Lung microvascular endothelial cell (primary cell): Measurements from ENCODE around the gene ARPC1B. TPM values are rescaled to one million over a fixed set of nuclear protein-coding genes. Genes with fewer than 3 reads are reported as not detected.
"Not testable (repeated sequence)": the region's sequence is repeated elsewhere in the genome, so short reads cannot be mapped to it uniquely, and the experiment has no call there.

Experiments used
- DNase-seq, 2 donors: peaks; one replicate each; pipeline versions ENCODE4 v3.0.0 to v3.0.0-alpha.2; 2010; ENCODE audit warnings: low read depth in 2 of 2
- total RNA-seq: library from RNA; depleted of rRNA; stranded (reverse); fragments of >200 nt; gene quantifications from 2 replicates; pipeline ENCODE4 v1.2.1, GENCODE V29; 2014

ARPC1B gene
- 275 and 340 TPM in 2 replicates for total RNA-seq

DNA sequence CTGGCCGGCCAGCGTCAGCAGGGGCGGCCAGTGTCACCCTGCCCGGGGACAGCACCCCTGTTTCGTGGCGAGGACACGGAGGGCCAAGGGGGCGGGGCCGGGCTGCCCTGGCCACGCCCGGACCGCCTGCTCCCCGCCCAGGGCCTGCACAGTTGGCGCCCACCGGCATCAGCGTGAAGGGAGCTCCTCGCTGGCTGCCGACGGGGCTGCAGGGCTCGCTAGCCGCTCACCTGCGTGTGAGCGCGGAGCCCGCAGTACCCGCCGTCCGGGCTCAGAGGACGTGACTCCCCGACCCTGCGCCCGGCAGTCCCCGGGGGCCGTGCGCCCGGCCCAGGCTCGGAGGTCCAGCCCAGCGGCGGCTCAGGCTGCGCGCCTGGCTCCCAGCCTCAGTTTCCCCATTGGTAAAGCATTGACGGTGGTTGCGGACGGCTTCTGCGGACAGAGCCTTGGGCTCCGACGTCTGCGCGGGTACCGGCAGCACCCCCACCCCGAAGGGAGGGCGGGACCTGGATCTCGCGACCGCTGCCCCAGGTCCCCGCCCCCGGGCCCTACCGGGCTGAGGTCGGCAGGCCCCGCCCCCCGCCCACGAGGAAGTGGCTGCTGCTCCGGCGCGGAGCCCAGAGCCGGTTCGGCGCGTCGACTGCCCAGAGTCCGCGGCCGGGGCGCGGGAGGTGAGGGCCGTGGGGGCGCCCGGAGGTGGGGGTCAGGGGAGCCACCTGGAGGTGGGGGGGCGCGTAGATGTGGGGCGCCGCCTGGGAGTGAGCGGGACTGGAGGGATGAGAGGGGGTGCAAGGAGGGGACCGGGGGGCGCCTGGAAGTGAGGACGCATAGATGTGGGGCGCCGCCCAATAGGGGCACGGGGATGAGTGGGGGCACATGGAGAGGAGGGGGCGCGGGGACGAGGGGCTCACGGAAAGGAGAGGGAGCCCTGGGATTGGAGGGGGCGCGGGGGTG lies at the start of gene ARPC1B:
ARPC1B (plus strand) TSS at position 620 of the 954 bp plus-strand sequence. CDS start 10,985 bp downstream, outside the sequence.
- peak; percentile 77 to 79 for DNase-seq

DNA sequence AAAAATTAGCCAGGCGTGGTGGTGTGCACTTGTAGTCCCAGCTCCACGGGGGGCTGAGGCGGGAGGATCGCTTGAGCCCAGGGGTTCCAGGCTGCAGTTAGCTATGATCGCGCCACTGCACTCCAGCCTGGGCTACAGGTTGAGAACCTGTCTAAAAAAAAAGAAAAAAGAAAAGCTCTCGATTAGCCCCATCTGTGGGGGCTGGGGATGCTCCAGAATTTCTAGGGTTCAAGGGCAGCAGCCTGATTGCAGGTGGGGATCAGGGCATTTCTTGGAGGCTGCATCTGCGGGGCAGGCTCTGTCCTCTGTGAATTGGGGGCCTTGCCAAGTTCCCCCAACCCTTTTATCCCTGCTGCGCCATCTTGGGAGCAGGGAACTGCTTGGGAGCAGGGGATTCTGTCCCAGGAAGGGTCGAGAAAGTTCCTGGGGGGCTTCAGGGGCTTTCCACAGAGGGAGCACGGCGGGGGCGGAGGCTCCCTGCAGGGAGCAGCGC lies 49.5 kb upstream of the ARPC1B start:
- no peak for DNase-seq

DNA sequence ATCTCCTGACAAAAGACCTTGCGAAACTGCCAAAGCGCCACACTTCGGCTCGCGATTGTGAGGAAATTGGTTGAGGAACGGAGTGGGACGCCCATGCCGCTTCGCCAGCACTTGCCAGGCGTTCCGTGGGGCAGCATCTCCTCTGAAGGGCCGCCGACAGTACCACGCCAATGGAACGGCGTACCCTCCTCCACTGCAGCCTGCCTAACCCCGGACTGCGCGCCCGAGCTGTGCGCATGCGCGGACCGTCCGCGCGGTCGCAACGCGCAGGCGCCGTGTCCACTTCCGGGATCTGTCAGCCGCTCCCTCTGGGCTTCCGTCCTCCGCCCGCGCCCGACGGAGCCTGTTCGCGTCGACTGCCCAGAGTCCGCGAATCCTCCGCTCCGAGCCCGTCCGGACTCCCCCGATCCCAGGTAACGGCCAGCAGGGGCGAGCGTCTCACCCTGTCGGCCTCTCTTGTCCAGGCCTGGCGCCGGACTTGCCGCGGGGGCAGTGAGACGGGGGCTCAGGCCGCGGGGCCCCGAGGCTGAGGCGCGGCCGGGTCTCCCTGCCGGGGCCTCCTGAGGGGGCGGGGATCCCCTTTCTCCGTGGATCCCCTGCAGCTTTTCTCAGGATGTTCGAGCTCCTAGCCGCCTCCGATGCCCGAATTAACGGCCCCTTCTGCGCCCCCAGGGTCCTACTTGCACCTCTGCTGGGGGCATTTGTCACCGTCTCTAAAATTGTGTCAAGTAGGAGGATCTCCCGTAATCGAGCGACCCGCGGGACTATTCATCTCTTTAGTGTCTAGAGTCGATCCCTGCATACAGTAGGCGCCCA lies 48.7 kb upstream of the ARPC1B start, which contains the start of gene ARPC1A:
ARPC1A (plus strand) TSS at position 307 of the 816 bp plus-strand sequence. CDS start 7,456 bp downstream, outside the sequence.
- peak; percentile 96 to 97 for DNase-seq

DNA sequence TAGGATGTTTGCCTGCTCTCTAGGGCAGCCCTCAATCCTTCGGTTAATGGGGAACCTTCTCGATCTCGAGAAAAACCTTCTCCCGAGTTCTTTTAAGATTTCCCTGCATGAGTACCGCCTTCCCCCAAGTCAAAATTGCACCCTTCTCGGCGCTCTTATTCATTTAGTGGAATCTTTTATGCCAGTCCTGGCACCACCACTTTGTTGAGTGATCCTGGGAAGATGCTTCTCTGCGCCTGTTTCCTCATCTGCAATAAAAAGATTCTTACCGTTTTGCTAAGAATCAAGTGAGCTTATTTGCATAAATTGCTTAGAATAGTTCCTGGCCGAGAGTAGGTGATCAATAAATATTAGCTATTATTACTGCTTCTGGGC lies 48.1 kb upstream of the ARPC1B start:
- DNase-seq, result peak in 1 of 2 donors; percentile 5

DNA sequence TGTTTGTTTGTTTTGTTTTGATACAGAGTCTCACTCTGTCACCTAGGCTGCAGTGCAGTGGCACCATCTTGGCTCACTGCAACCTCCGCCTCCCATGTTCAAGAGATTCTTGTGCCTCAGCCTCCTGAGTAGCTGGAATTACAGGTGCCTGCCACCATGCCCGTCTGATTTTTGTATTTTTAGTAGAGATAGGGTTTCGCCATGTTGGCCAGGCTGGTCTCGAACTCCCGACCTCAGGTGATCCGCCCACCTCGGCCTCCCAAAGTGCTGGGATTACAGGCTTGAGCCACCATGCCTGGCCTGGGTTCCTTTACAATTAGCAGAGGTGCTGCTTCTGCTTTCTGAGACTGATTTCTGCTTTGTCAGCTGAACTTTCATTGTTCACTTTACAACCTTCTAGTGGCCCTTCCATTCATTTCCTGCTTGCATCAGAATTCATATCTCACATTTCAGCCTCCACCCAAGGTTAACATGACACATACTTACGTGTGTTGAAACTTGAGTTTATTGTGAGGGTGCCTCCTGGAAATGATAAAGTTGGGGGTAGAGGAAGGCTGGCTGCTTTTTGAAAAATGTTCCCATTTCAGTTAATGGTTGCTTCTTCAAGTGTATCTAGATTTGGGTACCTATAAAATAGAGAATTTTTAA lies 44.1 kb upstream of the ARPC1B start:
- peak; percentile 64 to 87 for DNase-seq

DNA sequence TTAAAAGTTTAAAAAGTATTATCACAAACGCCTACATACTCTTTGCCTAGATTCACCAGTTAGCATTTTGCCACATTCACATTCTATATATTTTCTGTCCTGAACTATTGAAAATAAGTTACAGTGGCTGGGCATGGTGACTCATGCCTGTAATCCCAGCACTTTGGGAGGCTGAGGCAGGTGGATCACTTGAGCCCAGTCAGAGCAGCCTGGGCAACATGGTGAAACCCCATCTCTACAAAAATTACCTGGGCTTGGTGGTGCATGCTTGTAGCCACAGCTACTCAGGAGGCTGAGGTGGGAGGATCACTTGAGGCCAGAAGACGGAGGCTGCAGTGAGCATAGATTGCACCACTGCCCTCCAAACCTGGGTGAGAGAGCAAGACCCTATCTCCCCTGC lies 43.5 kb upstream of the ARPC1B start:
- no peak for DNase-seq

DNA sequence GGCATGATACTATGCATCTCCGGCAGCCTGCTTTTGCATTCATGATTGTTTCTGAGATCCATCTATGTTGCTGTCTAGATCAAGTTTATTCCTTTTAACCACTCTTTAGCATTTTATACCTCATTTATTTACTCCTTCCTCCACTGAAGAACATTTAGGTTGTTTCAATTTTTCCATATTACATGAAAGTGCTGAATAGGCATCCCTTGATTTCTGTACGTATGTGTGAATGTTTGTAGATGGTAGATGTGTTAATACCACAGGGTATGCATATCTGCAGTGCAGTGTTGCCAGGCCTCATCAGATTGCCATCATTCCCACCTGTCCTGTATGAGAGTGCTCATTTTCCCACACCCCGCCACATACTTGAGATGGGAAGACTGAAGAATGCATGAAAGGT lies 34.9 kb upstream of the ARPC1B start:
- DNase-seq, result no peak

DNA sequence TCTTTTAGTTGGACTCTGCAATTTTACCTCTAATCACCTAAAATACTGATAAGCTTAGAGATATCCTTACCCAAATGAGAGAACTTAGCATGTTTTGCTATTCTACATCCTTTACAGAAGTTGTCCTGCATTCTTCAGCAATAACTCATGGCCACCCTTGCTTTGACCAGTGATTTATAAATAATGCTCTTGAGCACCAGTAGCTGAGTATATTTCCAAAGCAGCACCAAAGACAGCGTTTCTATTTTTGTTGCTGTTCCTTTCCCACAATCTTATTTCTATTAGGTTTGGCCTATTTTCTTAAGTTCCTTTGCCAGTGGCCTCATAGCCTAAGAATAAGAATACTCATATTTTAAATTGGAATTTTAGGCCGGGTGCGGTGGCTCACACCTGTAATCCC lies 33.9 kb upstream of the ARPC1B start:
- no peak for DNase-seq

DNA sequence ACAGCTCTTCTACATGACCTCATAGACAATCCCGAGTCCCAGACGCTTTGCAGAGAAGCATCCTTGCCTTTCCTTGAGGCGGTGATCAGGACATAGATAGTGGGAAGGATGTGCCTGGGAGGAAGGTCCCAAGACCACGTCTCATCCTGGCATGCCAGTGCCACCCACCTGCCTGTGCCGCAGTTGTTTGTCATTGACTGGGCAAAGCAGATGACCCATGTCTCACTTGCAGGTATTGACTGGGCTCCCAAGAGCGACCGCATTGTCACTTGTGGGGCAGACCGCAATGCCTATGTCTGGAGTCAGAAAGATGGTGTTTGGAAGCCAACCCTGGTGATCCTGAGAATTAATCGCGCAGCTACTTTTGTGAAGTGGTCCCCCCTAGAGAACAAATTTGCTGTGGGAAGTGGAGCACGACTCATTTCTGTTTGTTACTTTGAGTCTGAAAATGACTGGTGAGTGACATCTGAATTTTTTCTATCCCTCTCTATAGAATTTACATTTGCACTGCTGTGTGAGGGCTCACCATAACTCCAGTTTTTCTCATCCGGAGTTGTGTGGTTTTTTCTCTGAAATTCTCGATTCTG lies 30.4 kb upstream of the ARPC1B start:
- no peak for DNase-seq

DNA sequence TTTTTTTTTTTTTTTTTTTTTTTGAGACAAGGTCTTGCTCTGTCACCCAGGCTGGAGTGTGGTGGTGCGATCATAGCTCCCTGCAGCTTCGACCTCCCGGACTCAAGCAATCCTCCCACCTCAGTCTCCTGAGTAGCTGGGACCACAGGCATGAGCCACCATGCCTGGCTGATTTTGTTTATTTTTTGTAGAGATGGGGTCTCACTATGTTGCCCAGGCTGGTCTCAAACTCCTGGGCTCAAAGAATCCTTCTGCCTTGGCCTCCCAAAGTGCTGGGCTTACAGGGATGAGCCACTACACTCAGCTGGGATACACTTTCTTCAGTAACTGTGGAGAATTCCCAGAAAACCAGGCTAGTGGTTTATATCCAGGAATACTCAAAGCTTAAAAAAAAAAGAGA lies 23.9 kb upstream of the ARPC1B start:
- not testable (repeated sequence) for DNase-seq

DNA sequence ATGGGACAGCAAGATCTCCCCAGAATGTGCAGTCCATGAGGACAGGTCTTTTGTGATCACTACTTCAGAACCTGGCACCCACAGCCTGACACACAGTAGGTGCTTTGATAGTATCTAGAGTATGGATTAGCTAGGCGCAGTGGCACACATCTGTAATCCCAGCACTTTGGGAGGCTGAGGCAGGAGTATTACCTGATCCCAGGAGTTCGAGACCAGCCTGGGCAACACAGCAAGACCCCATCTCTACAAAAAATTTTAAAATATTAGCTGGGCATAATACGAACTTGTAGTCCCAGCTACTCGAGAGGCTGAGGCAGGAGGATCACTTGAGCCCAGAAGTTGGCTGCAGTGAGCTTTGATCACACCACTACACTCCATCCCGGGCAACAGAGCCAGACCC lies 22.3 kb upstream of the ARPC1B start:
- DNase-seq, result no peak

DNA sequence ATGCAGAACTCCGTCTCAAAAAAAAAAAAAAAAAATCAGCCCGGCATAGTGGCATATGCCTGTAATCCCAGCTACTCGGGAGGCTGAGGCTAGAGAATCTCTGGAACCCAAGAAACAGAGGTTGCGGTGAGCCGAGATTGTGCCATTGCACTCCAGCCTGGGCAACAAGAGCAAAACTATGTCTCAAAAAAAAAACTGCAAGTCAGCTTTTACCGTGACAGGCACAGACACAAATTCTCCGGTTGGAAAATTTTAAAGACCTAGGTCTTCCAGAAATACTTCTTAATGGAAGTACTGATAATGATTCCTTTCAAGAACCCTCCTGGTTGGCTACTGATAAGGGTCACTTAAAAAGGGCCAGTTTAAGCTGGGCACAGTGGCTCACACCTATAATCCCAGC lies 19.4 kb upstream of the ARPC1B start:
- DNase-seq, result no peak

DNA sequence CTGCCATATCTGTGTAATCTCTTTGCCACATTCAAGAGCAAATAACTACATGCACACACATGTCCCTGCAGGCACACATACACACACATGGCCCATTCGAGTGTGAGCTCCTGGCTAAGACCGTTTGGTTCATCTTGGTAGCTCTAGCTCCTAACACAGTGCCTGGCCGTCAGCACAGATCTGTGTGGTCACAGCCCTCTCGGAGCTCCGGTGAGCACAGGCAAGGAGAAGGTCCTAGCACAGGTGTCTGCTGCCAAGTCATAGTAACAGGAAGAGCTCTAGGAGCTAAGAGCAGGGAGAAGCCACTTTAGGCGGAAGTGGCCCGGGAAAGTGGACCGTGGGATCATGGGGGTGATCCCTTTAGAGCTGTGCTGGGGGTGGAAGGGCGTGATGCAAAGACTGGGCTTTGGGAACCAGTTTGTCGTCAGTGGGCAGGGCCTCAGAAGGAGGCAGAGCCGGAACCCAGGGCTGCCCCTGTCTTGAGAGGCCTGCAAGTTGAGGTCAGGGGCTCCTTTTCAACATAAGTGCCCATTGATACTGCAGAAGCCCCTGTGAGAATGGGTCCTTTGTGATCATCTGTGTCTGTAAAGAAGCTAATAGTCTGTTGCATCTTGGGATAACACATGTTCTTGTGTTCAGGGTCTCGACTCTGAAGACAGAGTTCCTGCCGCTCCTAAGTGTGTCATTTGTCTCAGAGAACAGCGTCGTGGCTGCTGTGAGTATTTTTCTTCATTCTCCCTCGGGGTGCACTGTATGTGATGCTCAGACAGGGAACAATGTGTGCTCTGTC lies 16.6 kb upstream of the ARPC1B start:
- no peak for DNase-seq

DNA sequence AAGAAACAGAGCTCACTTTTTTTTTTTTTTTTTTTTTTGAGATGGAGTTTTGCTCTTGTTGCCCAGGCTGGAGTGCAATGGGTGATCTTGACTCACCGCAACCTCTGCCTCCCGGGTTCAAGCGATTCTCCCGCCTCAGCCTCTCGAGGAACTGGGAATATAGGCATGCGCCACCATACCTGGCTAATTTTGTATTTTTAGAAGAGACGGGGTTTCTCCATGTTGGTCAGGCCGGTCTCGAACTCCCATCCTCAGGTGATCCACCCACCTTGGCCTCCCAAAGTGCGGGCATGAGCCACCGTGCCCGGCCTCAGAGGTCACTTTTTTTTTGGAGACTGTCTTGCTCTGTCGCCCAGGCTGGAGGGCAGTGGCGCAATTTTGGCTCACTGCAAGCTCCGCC lies 16.0 kb upstream of the ARPC1B start:
- DNase-seq, result not testable (repeated sequence)

DNA sequence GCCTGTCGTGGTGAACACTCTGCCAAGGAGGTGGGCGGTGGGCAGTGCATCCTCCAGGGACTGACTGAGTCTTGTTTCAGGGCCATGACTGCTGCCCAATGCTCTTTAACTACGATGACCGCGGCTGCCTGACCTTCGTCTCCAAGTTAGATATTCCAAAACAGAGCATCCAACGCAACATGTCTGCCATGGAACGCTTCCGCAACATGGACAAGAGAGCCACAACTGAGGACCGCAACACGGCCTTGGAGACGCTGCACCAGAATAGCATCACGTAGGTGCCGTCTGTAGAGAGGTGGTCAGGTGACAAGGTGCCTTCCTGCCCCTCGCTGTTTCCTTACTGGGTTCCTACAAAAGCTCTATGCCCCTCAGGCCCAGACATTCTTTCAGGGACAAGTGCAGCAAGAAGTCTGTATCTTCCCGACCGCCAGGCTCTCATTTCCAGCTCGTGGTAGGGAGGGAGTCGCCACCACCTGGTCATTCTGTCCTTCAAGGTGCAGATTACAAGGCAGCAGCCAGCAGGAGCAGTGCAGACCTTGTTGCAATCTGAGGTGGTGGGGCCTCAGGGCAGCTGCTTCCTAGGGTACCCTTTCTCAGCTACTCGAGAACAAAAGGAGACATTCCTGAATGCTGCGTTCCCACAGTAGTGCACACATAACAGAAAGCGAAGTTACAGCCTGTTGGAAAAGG lies 14.9 kb upstream of the ARPC1B start:
- DNase-seq, result no peak

DNA sequence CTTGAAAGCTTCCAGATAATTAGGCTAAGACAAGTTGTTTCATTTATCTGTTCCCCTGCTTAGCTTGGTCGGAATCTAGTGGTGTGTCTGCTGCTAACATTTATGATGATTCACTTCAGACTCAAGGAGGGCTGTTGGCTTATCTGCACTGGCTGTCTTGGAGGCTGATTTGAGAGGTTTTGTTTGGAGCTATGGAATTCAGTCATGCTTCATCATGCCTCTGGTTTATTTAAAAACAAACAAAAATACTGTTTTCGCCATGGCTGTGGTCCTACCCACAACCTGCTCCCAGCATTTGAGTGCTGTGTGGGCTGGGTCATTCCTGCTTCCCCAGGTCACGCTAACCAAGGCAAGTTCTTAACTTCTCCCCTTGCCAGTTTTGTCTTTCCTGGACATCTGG lies 11.7 kb upstream of the ARPC1B start:
- DNase-seq, result peak in 1 of 2 donors; percentile 16

DNA sequence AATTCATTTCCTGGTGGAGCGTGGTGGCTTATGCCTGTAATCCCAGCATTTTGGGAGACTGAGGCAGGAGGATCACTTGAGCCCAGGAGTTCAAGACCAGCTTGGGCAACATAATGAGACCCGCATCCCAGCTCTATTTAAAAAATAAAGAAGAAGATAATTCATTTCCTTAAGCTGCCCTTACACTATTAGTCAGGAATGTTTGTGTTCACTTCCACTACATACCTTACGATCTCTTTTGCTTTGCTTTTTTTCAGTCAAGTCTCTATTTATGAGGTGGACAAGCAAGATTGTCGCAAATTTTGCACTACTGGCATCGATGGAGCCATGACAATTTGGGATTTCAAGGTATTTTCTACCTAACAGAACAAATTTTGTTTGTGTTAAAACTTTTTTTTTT lies 11.2 kb upstream of the ARPC1B start:
- DNase-seq, result no peak

DNA sequence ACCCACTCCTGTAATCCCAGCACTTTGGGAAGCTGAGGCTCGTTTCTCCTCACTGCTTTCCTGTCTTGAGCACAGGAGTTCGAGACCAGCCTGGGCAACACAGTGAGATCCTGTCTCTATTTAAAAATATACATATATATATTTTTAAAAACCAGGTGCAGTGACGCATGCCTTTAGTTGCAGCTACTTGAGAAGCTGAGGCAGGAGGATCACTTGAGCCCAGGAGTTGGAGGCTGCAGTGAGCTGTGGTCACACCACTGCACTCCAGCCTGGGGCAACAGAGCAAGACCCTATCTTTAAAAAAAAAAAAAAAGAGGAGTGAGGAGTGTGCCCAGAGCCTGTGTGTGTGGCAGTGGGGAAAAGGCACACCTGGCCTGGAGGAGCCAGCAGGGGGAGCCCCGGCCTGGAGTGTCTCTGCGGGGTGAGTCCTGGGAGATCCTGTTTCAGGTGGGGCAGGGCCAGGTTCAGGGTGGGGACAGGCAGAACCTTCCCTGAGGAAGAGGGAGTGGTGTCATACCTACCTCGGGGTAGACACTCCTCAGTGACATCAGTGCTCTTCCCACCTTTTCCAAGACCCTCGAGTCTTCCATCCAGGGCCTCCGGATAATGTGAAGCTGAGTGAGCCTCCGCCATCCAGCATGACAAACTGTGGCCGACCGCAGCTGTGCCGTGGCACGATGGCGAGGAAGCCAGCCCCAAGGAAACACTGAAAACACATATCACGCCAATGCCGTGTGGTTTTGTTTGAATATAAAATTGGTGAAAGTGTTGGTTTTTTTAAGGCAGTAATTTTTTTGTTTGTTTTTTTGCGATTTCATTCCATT lies 9.0 kb upstream of the ARPC1B start:
- peak; percentile 35 to 58 for DNase-seq

DNA sequence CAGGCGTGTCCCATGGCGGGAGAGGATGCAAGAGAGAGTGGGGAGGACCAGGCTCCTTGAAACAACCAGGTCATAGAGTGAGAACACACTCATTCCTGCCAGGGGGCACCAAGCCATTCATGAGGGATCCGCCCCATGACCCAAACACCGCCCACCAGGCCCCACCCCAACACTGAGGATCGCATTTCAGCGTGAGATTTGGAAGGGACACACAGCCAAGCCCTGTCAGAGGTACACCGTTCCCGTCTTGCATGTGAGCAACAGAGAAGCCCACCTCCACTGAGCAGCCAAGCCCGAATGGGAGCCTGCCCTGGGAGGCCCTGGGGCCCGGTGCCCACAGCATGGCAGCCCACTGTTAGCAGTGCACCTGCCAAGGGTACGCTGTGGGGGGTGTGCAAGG lies 7.9 kb upstream of the ARPC1B start:
- no peak for DNase-seq
